PC-3 (cell line): Measurements from ENCODE around the gene MMRN2. TPM values are rescaled to one million over a fixed set of nuclear protein-coding genes. Genes with fewer than 3 reads are reported as not detected.
"Not testable (repeated sequence)": the region's sequence is repeated elsewhere in the genome, so short reads cannot be mapped to it uniquely, and the experiment has no call there.

Experiments used
- ATAC-seq: fragments of 200-7000 bp; cut with Tn5 transposase; 2 replicates; pipeline ENCODE4 v1.9.1; 2020; ENCODE audit warnings: mild to moderate bottlenecking, moderate library complexity
- BruUV-seq: library from RNA; stranded (reverse); fragments of 400-500 nt; replicated peaks from 2 replicates; lab custom pipeline; 2021; lab: Mats Ljungman, UMichigan
- CTCF ChIA-PET: fragments of 300-600 bp; sonication (Branson Sonifier 250); formaldehyde crosslinking; loops from one replicate; lab custom pipeline; 2022; ENCODE audit warnings: antibody characterized with exemption; lab: Charles Lee
- POLR2A ChIA-PET: fragments of 300-600 bp; sonication (Branson Sonifier 250); formaldehyde crosslinking; loops from one replicate; lab custom pipeline; 2022; ENCODE audit warnings: antibody characterized with exemption; ENCODE audit not compliant: unreplicated experiment; lab: Charles Lee
- DNase-seq: peaks from one replicate; pipeline ENCODE4 v3.0.0-alpha.2; 2015
- H2AFZ ChIP-seq: fragments of 300-600 bp; sonication (generic); 2 replicates; pipeline ENCODE4 v1.6.0; 2016; ENCODE audit warnings: antibody characterized with exemption, low read length
- H3F3A ChIP-seq: fragments of 300-600 bp; sonication (generic); one replicate; pipeline ENCODE4 v1.6.0; 2017; ENCODE audit warnings: antibody characterized with exemption, low read length, control low read depth, mild to moderate bottlenecking; ENCODE audit not compliant: unreplicated experiment
- H3K27ac ChIP-seq: fragments of 300-600 bp; sonication (generic); 2 replicates; pipeline ENCODE4 v1.5.1; 2016; ENCODE audit warnings: mild to moderate bottlenecking, low read length
- H3K27me3 ChIP-seq: fragments of 300-600 bp; sonication (generic); 2 replicates; pipeline ENCODE4 v1.6.1; 2016; ENCODE audit warnings: low read length, mixed read lengths
- H3K36me3 ChIP-seq: fragments of 300-600 bp; sonication (generic); 2 replicates; pipeline ENCODE4 v1.6.1; 2016; ENCODE audit warnings: low read depth, mixed run types, low read length, mixed read lengths
- H3K4me1 ChIP-seq: fragments of 300-600 bp; sonication (generic); 2 replicates; pipeline ENCODE4 v1.5.1; 2016; ENCODE audit warnings: low read length; ENCODE audit not compliant: insufficient read depth
- H3K4me2 ChIP-seq: fragments of 300-600 bp; sonication (generic); 2 replicates; pipeline ENCODE4 v1.6.0; 2016; ENCODE audit warnings: low read length
- H3K4me3 ChIP-seq: fragments of 300-600 bp; sonication (generic); 2 replicates; pipeline ENCODE4 v1.5.1; 2016; ENCODE audit warnings: mild to moderate bottlenecking, low read length, mixed read lengths
- H3K79me2 ChIP-seq: fragments of 300-600 bp; sonication (generic); 2 replicates; pipeline ENCODE4 v1.6.1; 2017; ENCODE audit warnings: low read length, mixed read lengths
- H3K9ac ChIP-seq: fragments of 300-600 bp; sonication (generic); 2 replicates; pipeline ENCODE4 v1.6.0; 2016; ENCODE audit warnings: mild to moderate bottlenecking, low read length
- H3K9me2 ChIP-seq: fragments of 300-600 bp; sonication (generic); replicated peaks from 2 replicates; pipeline ENCODE4 v1.6.1; 2016; ENCODE audit warnings: mixed run types, low read length, mixed read lengths
- H3K9me3 ChIP-seq: fragments of 300-600 bp; sonication (generic); 2 replicates; pipeline ENCODE4 v1.6.1; 2016; ENCODE audit warnings: low read length, mixed read lengths
- H4K20me1 ChIP-seq: fragments of 300-600 bp; sonication (generic); 2 replicates; pipeline ENCODE4 v1.6.1; 2016; ENCODE audit warnings: low read length, mixed read lengths
- CTCF ChIP-seq: fragments of 300-600 bp; sonication (generic); conservative IDR thresholded peaks from 2 replicates; pipeline ENCODE4 v1.5.1; 2017; ENCODE audit warnings: antibody characterized with exemption, low read depth, mild to moderate bottlenecking, low read length
- EZH2 ChIP-seq: fragments of 300-600 bp; sonication (generic); IDR thresholded peaks from one replicate; pipeline ENCODE4 v1.6.1; 2017; ENCODE audit warnings: antibody characterized with exemption, mild to moderate bottlenecking, low read length; ENCODE audit not compliant: unreplicated experiment
- EZH2phosphoT487 ChIP-seq: fragments of 300-600 bp; sonication (generic); IDR thresholded peaks from 2 replicates; pipeline ENCODE4 v1.6.1; 2018; ENCODE audit warnings: mild to moderate bottlenecking, antibody characterized with exemption, low read length, borderline replicate concordance
- intact Hi-C: fragments of 100-400 bp; cut with micrococcal nuclease; formaldehyde crosslinking; loops from 2 replicates; pipeline ENCODE4 v1.9.0; 2023
- total RNA-seq: library from RNA; depleted of rRNA; stranded (reverse); fragments of >200 nt; gene quantifications from 2 replicates; pipeline ENCODE4 v1.2.3, GENCODE V29; 2014

MMRN2 gene
- total RNA-seq, 1 experiment from 2014 or later, result 1.9 TPM

GRCh38 chr10:86937502-86938154 lies 19.8 kb downstream of the MMRN2 start:
- H4K20me1 ChIP-seq, result no peaks in the 10 kb centered on the region
- no peak overlapping the region for H3K9ac ChIP-seq
- DNase-seq, result no peak
- no peaks in the 10 kb centered on the region for H3K9me2 ChIP-seq
- no peaks in the 10 kb centered on the region for H3K36me3 ChIP-seq
- H3K27ac ChIP-seq, result no peak overlapping the region
- no peaks in the 10 kb centered on the region for H3K79me2 ChIP-seq
- intact Hi-C loops, result no loop called here
- H3K27me3 ChIP-seq, result no peaks in the 10 kb centered on the region
- H3K4me3 ChIP-seq, result no peak overlapping the region
- H3K9me3 ChIP-seq, result no peaks in the 10 kb centered on the region
- no TSS peak for BruUV-seq
- CTCF ChIA-PET, result interaction anchor here (1.3 kb wide), 1 partner anchor 23 kb away, joined by 5 read pairs; no protein-coding TSS in a partner anchor
- POLR2A ChIA-PET, result no interaction called here
- no peak for ATAC-seq
- no peaks in the 10 kb centered on the region for H3F3A ChIP-seq
- no peak overlapping the region for H3K4me2 ChIP-seq
- peaks cover 4% of the 10 kb centered on the region; the same call in 1 of the 2 replicates for H3K4me1 ChIP-seq
- H2AFZ ChIP-seq, result no peak overlapping the region
- TF ChIP-seq CTCF (no peak), EZH2 (no peak), EZH2phosphoT487 (no peak)

GRCh38 chr10:86936661-86937501 lies 20.5 kb downstream of the MMRN2 start:
- Histone ChIP-seq H3K27me3 (no peaks in the 10 kb centered on the region), H3K4me3 (no peak overlapping the region), H2AFZ (no peak overlapping the region), H3K9ac (no peak overlapping the region), H3F3A (no peaks in the 10 kb centered on the region), H3K4me2 (no peak overlapping the region), H3K9me2 (no peaks in the 10 kb centered on the region), H3K9me3 (no peaks in the 10 kb centered on the region), H3K79me2 (no peaks in the 10 kb centered on the region), H4K20me1 (no peaks in the 10 kb centered on the region), H3K27ac (no peak overlapping the region), H3K36me3 (no peaks in the 10 kb centered on the region), H3K4me1 (peaks cover 7% of the 10 kb centered on the region)
- ATAC-seq, result no peak
- intact Hi-C loops, result no loop called here
- ChIA-PET POLR2A (no interaction called here), CTCF (no interaction called here)
- BruUV-seq, result no TSS peak
- no peak for DNase-seq
- no peak for TF ChIP-seq CTCF
- no peak for TF ChIP-seq EZH2phosphoT487
- TF ChIP-seq EZH2, result no peak

- H3K9me2 ChIP-seq, H3K79me2 ChIP-seq, H3K36me3 ChIP-seq, H3K4me3 ChIP-seq, H3K27me3 ChIP-seq, BruUV-seq, H3K9me3 ChIP-seq, H3K27ac ChIP-seq, H3F3A ChIP-seq, POLR2A ChIA-PET, H2AFZ ChIP-seq, intact Hi-C loops, H3K9ac ChIP-seq, CTCF ChIA-PET, H4K20me1 ChIP-seq, H3K4me2 ChIP-seq: not testable (repeated sequence)
- DNase-seq (peak; percentile 23), ATAC-seq (peak; percentile 31; the same call in 1 of the 2 replicates)
- H3K4me1 ChIP-seq, result peaks cover 13% of the 10 kb centered on the region
Observed at GRCh38 chr10:86934162-86934711, 23.2 kb downstream of the MMRN2 start.
